K562 (cell line): ENCODE results near the gene MAPKAPK3. TPM values are rescaled to one million over a fixed set of nuclear protein-coding genes. Genes with fewer than 3 reads are reported as not detected.
A peak's percentile ranks its signal among the peaks of the same experiment; 100 is the strongest.

Source experiments
- ESRRA ChIP-seq: fragments of 450-650 bp; IDR thresholded peaks from 2 replicates; pipeline ENCODE4 v1.6.1; 2014; ENCODE audit warnings: low read depth, mild to moderate bottlenecking, moderate library complexity, borderline replicate concordance
- ETS2 ChIP-seq: IDR thresholded peaks from 2 replicates; pipeline ENCODE4 v1.6.1; 2016; ENCODE audit warnings: borderline replicate concordance, missing genetic modification characterization, mild to moderate bottlenecking, moderate library complexity, missing compliant biosample characterization; ENCODE audit not compliant: poor library complexity, severe bottlenecking
- FOXP1 ChIP-seq: sonication (generic); formaldehyde crosslinking; IDR thresholded peaks from 2 replicates; pipeline ENCODE4 v1.8.0; 2022; ENCODE audit warnings: mild to moderate bottlenecking, missing genetic modification reagents
- GABPB2 ChIP-seq: fragments of 250-450 bp; sonication (Bioruptor Pico); conservative IDR thresholded peaks from 2 replicates; pipeline ENCODE4 v1.5.1; 2021; ENCODE audit warnings: mild to moderate bottlenecking
- HMGXB4 ChIP-seq: sonication (generic); formaldehyde crosslinking; IDR thresholded peaks from 2 replicates; pipeline ENCODE4 v1.8.1; 2023; ENCODE audit warnings: mild to moderate bottlenecking, missing genetic modification reagents
- JUND ChIP-seq, 2 experiments: IDR thresholded peaks; 2 replicates in 1 of 2; 3 replicates in 1 of 2; pipeline ENCODE4 v1.6.1; 2011; ENCODE audit warnings: borderline replicate concordance in 2 of 2, low read depth in 2 of 2, low read length in 2 of 2, improper control_type of control experiment in 1 of 2, missing biosample characterization in 1 of 2, missing genetic modification characterization in 1 of 2, missing genetic modification reagents in 1 of 2
- KLF16 ChIP-seq: IDR thresholded peaks from 2 replicates; pipeline ENCODE4 v1.6.1; 2016; ENCODE audit warnings: antibody characterized with exemption
- MAFG ChIP-seq: fragments of 450-650 bp; conservative IDR thresholded peaks from 2 replicates; pipeline ENCODE4 v1.6.1; 2016; ENCODE audit warnings: missing genetic modification characterization, missing compliant biosample characterization
- MAZ ChIP-seq, 2 experiments: fragments of 450-650 bp in 1 of 2; sonication (generic) in 1 of 2; formaldehyde crosslinking; IDR thresholded peaks in 1 of 2; conservative IDR thresholded peaks in 1 of 2; 2 replicates each; pipeline versions ENCODE4 v1.4.0 to v1.5.0; 2020; ENCODE audit warnings: mild to moderate bottlenecking in 1 of 2, missing genetic modification reagents in 1 of 2
- NBN ChIP-seq: fragments of 450-650 bp; IDR thresholded peaks from 2 replicates; pipeline ENCODE4 v1.6.1; 2016; ENCODE audit warnings: low read depth, mild to moderate bottlenecking
- POLR2B ChIP-seq: fragments of 450-650 bp; IDR thresholded peaks from 2 replicates; pipeline ENCODE4 v1.6.1; 2018; ENCODE audit warnings: low read depth; ENCODE audit not compliant: partially characterized antibody
- PREB ChIP-seq: sonication (generic); formaldehyde crosslinking; IDR thresholded peaks from 2 replicates; pipeline ENCODE4 v1.8.1; 2023; ENCODE audit warnings: mild to moderate bottlenecking, missing genetic modification reagents
- PRMT5 ChIP-seq: sonication (generic); formaldehyde crosslinking; IDR thresholded peaks from 2 replicates; pipeline ENCODE4 v1.5.0; 2020; ENCODE audit warnings: missing genetic modification reagents
- SIN3A ChIP-seq, 2 experiments: fragments of 150-350 bp in 1 of 2; IDR thresholded peaks; 2 replicates each; pipeline ENCODE4 v1.6.1; 2011 to 2016; ENCODE audit warnings: borderline replicate concordance in 2 of 2, low read depth in 2 of 2, low read length in 2 of 2, mild to moderate bottlenecking in 2 of 2, moderate library complexity in 2 of 2; ENCODE audit not compliant: control insufficient read depth in 1 of 2
- SMARCA5 ChIP-seq: fragments of 450-650 bp; IDR thresholded peaks from 2 replicates; pipeline ENCODE4 v1.6.1; 2016
- SNIP1 ChIP-seq: fragments of 450-650 bp; IDR thresholded peaks from 2 replicates; pipeline ENCODE4 v1.7.1; 2017; ENCODE audit warnings: low read depth, mild to moderate bottlenecking
- TAF9B ChIP-seq: fragments of 450-650 bp; IDR thresholded peaks from 2 replicates; pipeline ENCODE4 v1.6.1; 2018; ENCODE audit warnings: mild to moderate bottlenecking; ENCODE audit not compliant: partially characterized antibody
- TARDBP ChIP-seq: fragments of 450-650 bp; IDR thresholded peaks from 2 replicates; pipeline ENCODE4 v1.6.1; 2016
- TFE3 ChIP-seq: fragments of 450-650 bp; formaldehyde crosslinking; IDR thresholded peaks from 2 replicates; pipeline ENCODE4 v1.4.0; 2020; ENCODE audit warnings: mild to moderate bottlenecking, mixed read lengths
- polyA plus RNA-seq, 8 experiments: library from polyadenylated mRNA; depleted of rRNA in 4 of 8; stranded (reverse) in 5 of 8; unstranded in 3 of 8; fragments of >200 nt; fragmentation: Nextera tagmentation in 2 of 8; fragmentation: Illumina TruSeq in 1 of 8; extraction: Ambion mirVana in 2 of 8; extraction: Trizol in 1 of 8; gene quantifications; 2 replicates each; pipeline versions ENCODE4 v1.2.1 to v1.2.3, GENCODE V29; 2011 to 2014; ENCODE audit warnings: inconsistent platforms in 1 of 8, missing spikeins in 1 of 8
- total RNA-seq, 7 experiments: library from RNA; depleted of rRNA in 6 of 7; stranded (reverse); fragments of >200 nt in 6 of 7; fragmentation: Illumina TruSeq in 2 of 7; extraction: Trizol in 2 of 7; gene quantifications; 2 replicates each; pipeline versions ENCODE4 v1.2.1 to v1.2.3, GENCODE V29; 2011 to 2021; ENCODE audit warnings: low replicate concordance in 1 of 7
- TF ChIP-seq, protein P1 (sequence below): fragments of 250-450 bp; sonication (Bioruptor Pico); IDR thresholded peaks from 2 replicates; pipeline ENCODE4 v1.8.0; 2021; ENCODE audit warnings: moderate library complexity, mild to moderate bottlenecking, inconsistent platforms
- TF ChIP-seq, protein P2 (sequence below): sonication (generic); formaldehyde crosslinking; IDR thresholded peaks from 2 replicates; pipeline ENCODE4 v1.9.0; 2022; ENCODE audit warnings: mild to moderate bottlenecking, missing genetic modification reagents

The MAPKAPK3 gene
- total and polyA plus RNA-seq, 9 of the 15 experiments (the other 6 are each of a cell fraction or from before 2014, with no cell fraction given) = 8.0 to 56.4 (median 41.2) TPM

- no peak for TF ChIP-seq PRMT5 (CRISPR knock-in tag)
- TF ChIP-seq SMARCA5 = peak; percentile 98
- no peak for TF ChIP-seq SIN3A (IDR thresholded peaks at IDR 0.05; ENCODE audit: borderline replicate concordance in 2 of 2, control insufficient read depth in 1 of 2, low read depth in 2 of 2, low read length in 2 of 2)
- no peak for TF ChIP-seq FOXP1 (CRISPR knock-in tag)
- TF ChIP-seq KLF16 = no peak
- no peak for TF ChIP-seq SNIP1
- no peak for TF ChIP-seq POLR2B
- TF ChIP-seq TARDBP = no peak
- 0 out of 2 replicates have a peak, but pooled peaks have one; percentile 54 for TF ChIP-seq NBN
- TF ChIP-seq, protein P1, sequence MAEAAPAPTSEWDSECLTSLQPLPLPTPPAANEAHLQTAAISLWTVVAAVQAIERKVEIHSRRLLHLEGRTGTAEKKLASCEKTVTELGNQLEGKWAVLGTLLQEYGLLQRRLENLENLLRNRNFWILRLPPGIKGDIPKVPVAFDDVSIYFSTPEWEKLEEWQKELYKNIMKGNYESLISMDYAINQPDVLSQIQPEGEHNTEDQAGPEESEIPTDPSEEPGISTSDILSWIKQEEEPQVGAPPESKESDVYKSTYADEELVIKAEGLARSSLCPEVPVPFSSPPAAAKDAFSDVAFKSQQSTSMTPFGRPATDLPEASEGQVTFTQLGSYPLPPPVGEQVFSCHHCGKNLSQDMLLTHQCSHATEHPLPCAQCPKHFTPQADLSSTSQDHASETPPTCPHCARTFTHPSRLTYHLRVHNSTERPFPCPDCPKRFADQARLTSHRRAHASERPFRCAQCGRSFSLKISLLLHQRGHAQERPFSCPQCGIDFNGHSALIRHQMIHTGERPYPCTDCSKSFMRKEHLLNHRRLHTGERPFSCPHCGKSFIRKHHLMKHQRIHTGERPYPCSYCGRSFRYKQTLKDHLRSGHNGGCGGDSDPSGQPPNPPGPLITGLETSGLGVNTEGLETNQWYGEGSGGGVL (CRISPR knock-in tag) = no peak
- no peak for TF ChIP-seq GABPB2 (CRISPR knock-in tag)
- no peak for TF ChIP-seq MAFG (tag)
- TF ChIP-seq HMGXB4 (CRISPR knock-in tag) = no peak
- TF ChIP-seq TAF9B = no peak
- TF ChIP-seq, protein P2, sequence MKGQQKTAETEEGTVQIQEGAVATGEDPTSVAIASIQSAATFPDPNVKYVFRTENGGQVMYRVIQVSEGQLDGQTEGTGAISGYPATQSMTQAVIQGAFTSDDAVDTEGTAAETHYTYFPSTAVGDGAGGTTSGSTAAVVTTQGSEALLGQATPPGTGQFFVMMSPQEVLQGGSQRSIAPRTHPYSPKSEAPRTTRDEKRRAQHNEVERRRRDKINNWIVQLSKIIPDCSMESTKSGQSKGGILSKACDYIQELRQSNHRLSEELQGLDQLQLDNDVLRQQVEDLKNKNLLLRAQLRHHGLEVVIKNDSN (CRISPR knock-in tag) = no peak
- TF ChIP-seq TFE3 = no peak
- peak; percentile 27 to 71; a peak in 2 of 4 replicates for TF ChIP-seq MAZ (CRISPR knock-in tag; conservative IDR thresholded peaks at IDR 0.05 in 1 of 2, IDR thresholded peaks at IDR 0.05 in 1 of 2)
- TF ChIP-seq ESRRA = peak; percentile 86; the same call in 1 of the 2 replicates
- no peak for TF ChIP-seq ETS2 (tag)
- no peak for TF ChIP-seq PREB (CRISPR knock-in tag)
- TF ChIP-seq JUND (IDR thresholded peaks at IDR 0.05; ENCODE audit: borderline replicate concordance, low read depth, low read length) = peak; percentile 38; the same call in 1 of the 2 replicates
- TF ChIP-seq JUND (tag; IDR thresholded peaks at IDR 0.05; ENCODE audit: borderline replicate concordance, low read depth, low read length) = no peak; the same call in 2 of the 3 replicates
Observed at GRCh38 chr3:50600141-50600753, 16.7 kb upstream of the MAPKAPK3 start (continued).
